Astrocyte (in vitro differentiated cells and primary cell): Measurements from ENCODE around the gene HOXD10.

Source experiments
- CTCF ChIP-seq: IDR thresholded peaks from 2 replicates; pipeline ENCODE4 v1.5.1; 2011; ENCODE audit warnings: low read depth, mild to moderate bottlenecking, inconsistent platforms, low read length, moderate library complexity; ENCODE audit not compliant: insufficient read depth
- EZH2 ChIP-seq: IDR thresholded peaks from 2 replicates; pipeline ENCODE4 v1.6.1; 2012; ENCODE audit warnings: mild to moderate bottlenecking, low read length, inconsistent platforms; ENCODE audit not compliant: insufficient read depth

- TF ChIP-seq CTCF: no peak
- peak; percentile 95 for TF ChIP-seq EZH2
Measured at GRCh38 chr2:176099728-176100546, 16.6 kb upstream of the HOXD10 start, which contains the start of gene HOXD12.
